ENCODE measurements around the gene LDHD.

LDHD gene

GRCh38 chr16:75116081-75116910, at the start of gene LDHD:
LDHD (minus strand) TSS chr16:75116780; CDS start chr16:75116720, 60 bp downstream.
- TF ChIP-seq CTCF (IDR thresholded peaks at IDR 0.05) (no peak), ZFX (IDR thresholded peaks at IDR 0.05; ENCODE audit: borderline replicate concordance) (no peak)
- peak within 1 kb of the TSS; percentile 47 for H3K27ac ChIP-seq

DNA sequence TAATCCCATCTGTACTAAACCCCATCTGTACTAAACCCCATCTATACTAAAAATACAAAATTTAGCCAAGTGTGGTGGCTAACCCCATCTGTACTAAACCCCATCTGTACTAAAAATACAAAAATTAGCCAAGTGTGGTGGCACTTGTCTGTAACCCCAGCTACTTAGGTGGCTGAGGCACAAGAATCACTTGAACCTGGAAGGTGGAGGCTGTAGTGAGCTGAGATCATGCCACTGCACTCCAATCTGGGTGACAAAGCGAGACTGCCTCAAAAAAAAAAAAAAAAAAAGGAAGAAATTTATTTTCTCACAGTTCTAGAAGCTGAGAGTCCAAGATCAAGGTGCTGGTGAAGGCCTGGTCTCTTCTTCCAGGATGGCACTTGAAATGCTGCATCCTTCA, 43.8 kb upstream of the LDHD start:
- TF ChIP-seq ZFX (IDR thresholded peaks at IDR 0.05; ENCODE audit: borderline replicate concordance) (no peak), CTCF (IDR thresholded peaks at IDR 0.05) (no peak)
- H3K27ac ChIP-seq, result no peak overlapping the region

GRCh38 chr16:75152635-75153034, 36.1 kb upstream of the LDHD start:
- TF ChIP-seq ZFX (IDR thresholded peaks at IDR 0.05; ENCODE audit: borderline replicate concordance) (no peak), CTCF (IDR thresholded peaks at IDR 0.05) (no peak)
- no peak overlapping the region for H3K27ac ChIP-seq

DNA sequence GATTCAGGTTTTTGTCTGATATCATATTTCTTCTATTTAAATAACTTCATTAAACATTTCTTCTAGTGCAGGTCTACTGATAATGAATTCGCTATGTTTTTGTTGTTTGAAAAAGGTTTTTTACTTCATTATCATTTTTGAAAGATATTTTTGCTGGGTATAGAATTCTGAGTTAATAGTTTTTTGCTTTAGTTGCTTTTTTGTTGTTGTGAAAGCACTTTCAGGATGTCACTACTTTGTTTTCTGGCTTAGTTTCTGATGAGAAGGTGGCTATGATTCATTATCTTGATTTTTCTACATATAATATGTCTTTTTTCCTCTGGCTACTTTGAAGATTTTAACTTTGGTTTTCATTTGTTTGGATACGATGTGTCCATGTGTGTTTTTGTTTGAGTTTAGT, 35.2 kb upstream of the LDHD start:
- TF ChIP-seq ZFX (IDR thresholded peaks at IDR 0.05; ENCODE audit: borderline replicate concordance), result no peak
- TF ChIP-seq CTCF (IDR thresholded peaks at IDR 0.05), result no peak
- no peak overlapping the region for H3K27ac ChIP-seq

DNA sequence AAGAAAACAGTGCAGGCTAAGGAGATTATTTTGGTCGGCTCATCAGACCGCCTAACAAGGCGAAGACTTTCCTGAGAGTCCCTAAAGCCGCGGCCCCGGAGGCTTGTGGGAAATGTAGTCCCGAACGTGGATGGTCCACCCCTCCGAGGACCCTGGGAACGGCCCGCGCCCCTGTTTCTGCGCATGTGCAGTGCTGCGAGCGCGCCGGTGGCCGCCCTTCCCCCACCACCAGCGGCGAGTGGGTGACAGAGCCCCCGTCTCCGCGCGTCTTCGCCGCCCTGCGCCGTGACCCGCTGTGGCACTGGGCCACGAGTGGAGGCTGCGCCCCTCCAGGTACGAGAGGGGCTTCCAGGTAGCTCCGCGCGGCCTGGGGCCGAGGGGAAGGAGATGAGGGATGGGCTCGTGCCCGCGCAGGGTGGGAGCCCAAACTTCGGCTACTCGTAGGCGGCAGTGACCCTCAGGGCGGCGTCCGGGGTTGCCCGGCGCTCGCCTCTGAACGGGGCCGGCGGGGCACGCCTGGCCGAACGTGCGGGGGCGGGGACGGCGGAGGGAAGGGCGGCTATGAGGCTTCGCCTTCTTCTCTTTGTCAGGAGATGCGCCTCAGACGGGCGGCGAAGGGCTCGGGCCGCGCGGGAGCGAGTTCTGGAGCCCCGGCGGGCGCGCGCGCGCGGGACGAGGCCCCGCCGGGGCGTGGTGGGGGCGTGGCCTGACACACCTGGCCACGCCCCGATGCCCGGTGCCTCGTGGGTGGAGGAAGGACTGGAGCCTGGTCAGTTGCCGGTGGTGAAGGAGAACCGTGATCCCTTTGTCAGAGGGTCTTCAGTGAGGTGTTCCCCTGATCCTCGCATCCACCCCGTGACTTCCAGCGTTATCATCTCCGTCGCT, 32.0 kb upstream of the LDHD start, which contains the start of gene ZFP1:
TSS of gene ZFP1 (plus strand) at position 214 of the 885 bp plus-strand sequence. CDS start 4,428 bp downstream, outside the sequence.
- TF ChIP-seq CTCF (IDR thresholded peaks at IDR 0.05) (no peak), ZFX (IDR thresholded peaks at IDR 0.05; ENCODE audit: borderline replicate concordance) (no peak)
- H3K27ac ChIP-seq, result peak within 1 kb of the TSS; percentile 95

- TF ChIP-seq CTCF (IDR thresholded peaks at IDR 0.05) (no peak), ZFX (IDR thresholded peaks at IDR 0.05; ENCODE audit: borderline replicate concordance) (no peak)
- peak overlapping the region; percentile 95 for H3K27ac ChIP-seq
Measured at GRCh38 chr16:75147968-75148310, 31.4 kb upstream of the LDHD start.

Data from 22Rv1 (cell line).